ENCODE data around the gene PDE6G.

PDE6G gene

GRCh38 chr17:81656835-81657234 lies 493 bp upstream of the PDE6G start:
- no peak for DNase-seq

GRCh38 chr17:81655378-81656117 lies 794 bp downstream of the PDE6G start:
- DNase-seq, result no peak

- DNase-seq, result no peak
Observed at GRCh38 chr17:81652906-81653771, 3.2 kb downstream of the PDE6G start.

GRCh38 chr17:81651692-81652091 lies 4.7 kb downstream of the PDE6G start:
- DNase-seq, result no peak

GRCh38 chr17:81650951-81651350 lies 5.4 kb downstream of the PDE6G start:
- no peak for DNase-seq

- DNase-seq, result no peak
Observed at GRCh38 chr17:81648707-81649085, 7.6 kb downstream of the PDE6G start.

GRCh38 chr17:81648013-81648706 lies 8.2 kb downstream of the PDE6G start:
- DNase-seq, result no peak

GRCh38 chr17:81647640-81648012 lies 8.7 kb downstream of the PDE6G start:
- DNase-seq, result no peak

- DNase-seq, result no peak
Observed at GRCh38 chr17:81646869-81647600, 9.3 kb downstream of the PDE6G start.

- DNase-seq, result peak; percentile 38 to 46
Observed at GRCh38 chr17:81644976-81645952, 11.1 kb downstream of the PDE6G start.

- no peak for DNase-seq
Observed at GRCh38 chr17:81644496-81644895, 11.8 kb downstream of the PDE6G start.

GRCh38 chr17:81641825-81642489 lies 14.4 kb downstream of the PDE6G start:
- no peak for DNase-seq

GRCh38 chr17:81640011-81640410 lies 16.3 kb downstream of the PDE6G start:
- DNase-seq, result no peak

- DNase-seq, result no peak
Observed at GRCh38 chr17:81638683-81639082, 17.7 kb downstream of the PDE6G start.

GRCh38 chr17:81636505-81637288 lies 19.6 kb downstream of the PDE6G start, which contains the start of the genes NPLOC4 and TSPAN10:
Gene NPLOC4, minus strand, starts transcription at chr17:81637112. Its CDS starts 182 bp downstream, at chr17:81636930.
Gene TSPAN10, plus strand, starts transcription at chr17:81637196. Its CDS starts 5,217 bp downstream, at chr17:81642413.
- DNase-seq, result peak; percentile 86 to 87

GRCh38 chr17:81635973-81636504 lies 20.3 kb downstream of the PDE6G start:
- peak; percentile 28 to 45 for DNase-seq

GRCh38 chr17:81635431-81635830 lies 20.9 kb downstream of the PDE6G start:
- DNase-seq, result no peak

GRCh38 chr17:81631482-81631881 lies 24.9 kb downstream of the PDE6G start:
- DNase-seq, result no peak

- no peak for DNase-seq
Observed at GRCh38 chr17:81630274-81630673, 26.1 kb downstream of the PDE6G start.

Data from Kasumi-1 (cell line).